Body of pancreas (tissue), 4 donors: Measurements from ENCODE around the gene KCP. TPM values are rescaled to one million over a fixed set of nuclear protein-coding genes. Genes with fewer than 3 reads are reported as not detected.

Experiments used
- ATAC-seq: fragments of 150-250 bp; one replicate; pipeline ENCODE4 v1.9.1; 2016
- DNase-seq, 4 donors: peaks; one replicate each; pipeline ENCODE4 v3.0.0-alpha.2; 2019
- H3K27ac ChIP-seq, 4 donors: fragments of 200-600 bp; sonication (generic); 1 replicate in 3 of 4; 2 replicates in 1 of 4; pipeline versions ENCODE4 v1.5.1 to v1.6.1; 2016 to 2019; ENCODE audit warnings: mild to moderate bottlenecking in 1 of 4, mixed read lengths in 1 of 4, moderate library complexity in 1 of 4
- H3K27me3 ChIP-seq, 2 donors: fragments of 200-600 bp; sonication (generic); one replicate each; pipeline ENCODE4 v1.6.0; 2016; ENCODE audit warnings: mild to moderate bottlenecking in 1 of 2
- H3K36me3 ChIP-seq, 2 donors: fragments of 200-600 bp; sonication (generic); replicated peaks in 1 of 2; 2 replicates each; pipeline ENCODE4 v1.5.1; 2016; ENCODE audit warnings: low read depth in 2 of 2; ENCODE audit not compliant: insufficient read depth in 1 of 2
- H3K4me1 ChIP-seq: fragments of 200-600 bp; sonication (generic); one replicate; pipeline ENCODE4 v1.6.0; 2016
- H3K4me3 ChIP-seq, 2 donors: fragments of 200-600 bp; sonication (generic); 1 replicate in 1 of 2; 2 replicates in 1 of 2; pipeline ENCODE4 v1.5.1; 2016 to 2019
- H3K9me3 ChIP-seq, 3 donors: fragments of 200-600 bp; sonication (generic); 1 replicate in 2 of 3; 2 replicates in 1 of 3; pipeline ENCODE4 v1.5.1; 2016
- CTCF ChIP-seq, 7 experiments: fragments of 450-650 bp in 4 of 7; fragments of 200-600 bp in 3 of 7; sonication (generic) in 3 of 7; IDR thresholded peaks; one replicate each; pipeline ENCODE4 v1.5.1; 2016 to 2019; ENCODE audit warnings: antibody characterized with exemption in 7 of 7
- POLR2A ChIP-seq, 3 donors: fragments of 450-650 bp; IDR thresholded peaks; one replicate each; pipeline ENCODE4 v1.6.1; 2016; ENCODE audit warnings: antibody characterized with exemption in 3 of 3, mild to moderate bottlenecking in 2 of 3
- WGBS, 2 donors: methylation state at CpG; one replicate each; pipeline ENCODE4 v1.1.5; 2017; 5-methylcytosine and 5-hydroxymethylcytosine counted together
- intact Hi-C: fragments of 100-400 bp; cut with DNase I; formaldehyde crosslinking; loops from one replicate; pipeline ENCODE4 v1.15.1; 2023
- total RNA-seq, 2 donors: library from RNA; depleted of rRNA; stranded (reverse); fragments of >200 nt; gene quantifications; one replicate each; pipeline ENCODE4 v1.1.0, GENCODE V29; 2016

The KCP gene
- total RNA-seq, 2 donors from 2014 or later: 0.33 TPM; not detected in 1

GRCh38 chr7:128849156-128849515 lies 61.4 kb downstream of the KCP start:
- H3K27ac ChIP-seq: no peak overlapping the region
- intact Hi-C loops: no loop called here
- no peaks in the 10 kb centered on the region for H3K9me3 ChIP-seq
- H3K27me3 ChIP-seq: no peaks in the 10 kb centered on the region
- no peak overlapping the region for H3K4me3 ChIP-seq
- no peaks in the 10 kb centered on the region for H3K36me3 ChIP-seq
- 90 to 93% methylated on average over 10 to 15 of the region's 16 CpGs for WGBS, 2 donors
- TF ChIP-seq POLR2A (IDR thresholded peaks at IDR 0.05) (no peak), CTCF (IDR thresholded peaks at IDR 0.05) (no peak)
- no peaks in the 10 kb centered on the region for H3K4me1 ChIP-seq
- DNase-seq (no peak), ATAC-seq (no peak)

GRCh38 chr7:128848289-128849155 lies 62.0 kb downstream of the KCP start:
- Histone ChIP-seq H3K27me3 (no peaks in the 10 kb centered on the region), H3K36me3 (no peaks in the 10 kb centered on the region), H3K4me1 (no peaks in the 10 kb centered on the region), H3K27ac (no peak overlapping the region), H3K9me3 (no peaks in the 10 kb centered on the region), H3K4me3 (no peak overlapping the region)
- DNase-seq (no peak), ATAC-seq (no peak)
- no peak for TF ChIP-seq CTCF (IDR thresholded peaks at IDR 0.05)
- TF ChIP-seq POLR2A (IDR thresholded peaks at IDR 0.05): no peak
- WGBS, 2 donors: 90 to 94% methylated on average over 14 to 31 of the region's 31 CpGs
- intact Hi-C loops: no loop called here

- ATAC-seq (no peak), DNase-seq (no peak)
- no peak overlapping the region for H3K27ac ChIP-seq
- no peak for TF ChIP-seq POLR2A (IDR thresholded peaks at IDR 0.05)
- no peak for TF ChIP-seq CTCF (IDR thresholded peaks at IDR 0.05)
- H3K4me1 ChIP-seq: no peaks in the 10 kb centered on the region
- H3K27me3 ChIP-seq: no peaks in the 10 kb centered on the region
- intact Hi-C loops: no loop called here
- H3K9me3 ChIP-seq: no peaks in the 10 kb centered on the region
- 86 to 87% methylated on average over 6 to 16 of the region's 17 CpGs for WGBS, 2 donors
- H3K36me3 ChIP-seq: no peaks in the 10 kb centered on the region
- no peak overlapping the region for H3K4me3 ChIP-seq
These were observed 62.7 kb downstream of the KCP start for GRCh38 chr7:128847721-128848211.

GRCh38 chr7:128846781-128847444 lies 63.6 kb downstream of the KCP start:
- DNase-seq (no peak), ATAC-seq (no peak)
- Histone ChIP-seq H3K4me3 (no peak overlapping the region), H3K27me3 (no peaks in the 10 kb centered on the region), H3K27ac (no peak overlapping the region), H3K4me1 (no peaks in the 10 kb centered on the region), H3K9me3 (no peaks in the 10 kb centered on the region), H3K36me3 (no peaks in the 10 kb centered on the region)
- intact Hi-C loops: no loop called here
- TF ChIP-seq POLR2A (IDR thresholded peaks at IDR 0.05) (no peak), CTCF (IDR thresholded peaks at IDR 0.05) (no peak)
- WGBS, 2 donors: 80 to 84% methylated on average over 10 to 14 of the region's 14 CpGs
